ENCODE data around the gene ERMP1.
"Not testable (repeated sequence)": the region's sequence is repeated elsewhere in the genome, so short reads cannot be mapped to it uniquely, and the experiment has no call there.

ERMP1 gene

DNA sequence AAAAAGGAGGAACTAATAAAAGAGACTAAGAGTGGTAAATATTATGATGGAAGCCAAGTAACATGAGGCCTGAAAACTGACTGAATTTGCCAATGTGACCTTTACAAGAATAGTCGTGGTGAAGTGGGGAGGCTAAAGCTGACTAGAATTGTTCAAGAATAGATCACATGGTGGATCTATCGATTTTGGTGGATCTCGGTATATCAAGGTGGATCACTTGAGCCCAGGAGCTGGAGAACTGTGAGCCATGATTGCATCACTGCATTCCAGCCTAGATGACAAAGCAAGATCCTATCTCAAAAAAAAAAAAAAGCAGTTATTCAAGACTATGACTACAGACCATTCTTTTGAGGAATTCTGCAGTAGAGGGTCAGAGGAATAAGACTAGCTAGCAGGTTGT, 15.1 kb downstream of the ERMP1 start:
- no peak for DNase-seq

DNA sequence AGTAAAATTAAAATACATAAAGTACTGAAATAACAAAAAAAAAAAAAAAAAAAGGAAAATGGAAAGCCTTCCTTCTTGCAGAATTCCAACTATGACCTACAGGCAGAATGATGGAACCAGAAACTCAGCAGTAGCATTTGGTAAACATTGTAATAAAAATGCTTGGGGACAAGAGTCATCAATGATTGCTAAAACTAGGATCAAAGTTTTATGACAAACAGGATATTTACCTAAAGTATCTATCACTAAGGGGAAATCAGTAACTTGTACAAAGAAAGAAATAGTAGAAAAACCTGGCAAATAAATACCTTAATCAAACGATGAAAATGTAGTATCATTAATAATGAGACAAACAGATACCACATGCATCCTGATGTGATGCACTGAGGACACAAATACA, 17.5 kb downstream of the ERMP1 start:
- DNase-seq: no peak

DNA sequence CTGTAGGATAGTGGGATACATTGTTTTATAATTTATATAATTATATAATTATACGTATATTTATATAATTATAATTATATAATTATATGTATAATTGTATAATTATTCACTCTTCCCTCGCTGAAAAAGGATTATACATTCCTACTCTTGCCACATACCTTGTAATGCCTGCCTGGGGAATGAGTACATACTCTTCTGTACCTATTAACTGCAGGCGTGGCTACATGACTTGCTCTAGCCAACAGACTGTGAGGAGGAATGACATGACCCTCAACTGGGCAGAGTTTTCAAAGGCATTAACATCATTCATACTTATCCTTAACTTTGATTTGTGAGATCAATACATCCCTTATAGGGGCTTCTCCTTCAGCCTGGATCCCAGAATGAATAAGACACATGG, 19.1 kb downstream of the ERMP1 start:
- no peak for DNase-seq

DNA sequence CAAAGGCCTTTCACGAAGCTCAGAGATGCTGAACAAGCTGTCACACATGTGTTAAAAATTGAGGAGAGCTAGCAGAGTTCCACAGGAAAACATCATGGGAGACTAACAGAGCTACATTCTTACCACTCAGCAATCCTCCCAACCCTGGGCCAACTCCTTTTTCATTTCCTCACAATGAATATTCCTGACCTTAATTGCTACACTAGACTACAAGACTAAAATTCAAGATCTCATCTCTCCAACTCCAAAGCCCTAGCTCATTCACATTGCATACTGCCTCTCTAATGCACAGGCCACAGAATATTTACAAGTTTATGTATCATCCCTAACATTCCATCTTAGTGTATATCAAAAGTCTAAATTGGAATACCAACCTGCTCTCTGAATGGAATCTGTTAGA, 21.2 kb downstream of the ERMP1 start:
- DNase-seq: no peak

GRCh38 chr9:5805478-5805877, 27.4 kb downstream of the ERMP1 start:
- no peak for DNase-seq

- no peak for DNase-seq
These were observed 31.2 kb downstream of the ERMP1 start for GRCh38 chr9:5801739-5802113.

DNA sequence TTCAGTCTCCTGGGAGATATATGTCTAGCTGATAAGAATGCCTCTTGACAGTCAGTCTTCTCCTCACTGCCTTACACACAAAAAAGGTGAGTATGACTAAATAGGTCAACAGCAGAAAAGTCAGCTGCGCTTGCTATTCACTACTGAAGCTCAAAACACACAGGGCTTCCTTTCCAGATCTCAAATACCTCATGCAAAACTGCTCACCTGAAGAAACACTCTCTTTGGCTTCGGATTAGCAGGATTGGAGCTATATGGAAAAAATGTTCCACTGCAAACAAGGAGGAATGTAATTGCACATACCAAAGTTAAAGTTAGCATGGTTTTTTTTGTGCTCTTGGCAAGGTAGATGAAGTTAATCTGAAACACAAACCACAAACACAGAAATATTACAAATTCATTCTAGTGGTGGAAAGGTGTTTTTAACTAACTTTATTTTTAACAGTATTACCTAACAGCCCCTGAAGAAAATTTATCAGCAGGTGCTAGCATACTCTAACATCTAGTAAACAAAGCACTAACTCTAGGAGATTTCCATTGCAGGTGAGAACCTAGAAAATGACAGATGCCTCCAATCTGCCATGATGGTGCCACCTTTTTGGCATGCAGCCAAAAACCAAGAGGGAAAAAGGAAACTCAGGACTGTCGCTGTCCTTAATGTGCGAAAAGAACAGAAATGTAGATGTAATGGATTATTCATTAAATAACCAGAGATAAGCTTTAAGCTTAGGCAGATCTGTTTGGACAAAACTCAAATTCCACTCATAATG, 31.8 kb downstream of the ERMP1 start:
- no peak for DNase-seq

- DNase-seq: not testable (repeated sequence)
These were observed 32.5 kb downstream of the ERMP1 start for GRCh38 chr9:5800378-5800777.

DNA sequence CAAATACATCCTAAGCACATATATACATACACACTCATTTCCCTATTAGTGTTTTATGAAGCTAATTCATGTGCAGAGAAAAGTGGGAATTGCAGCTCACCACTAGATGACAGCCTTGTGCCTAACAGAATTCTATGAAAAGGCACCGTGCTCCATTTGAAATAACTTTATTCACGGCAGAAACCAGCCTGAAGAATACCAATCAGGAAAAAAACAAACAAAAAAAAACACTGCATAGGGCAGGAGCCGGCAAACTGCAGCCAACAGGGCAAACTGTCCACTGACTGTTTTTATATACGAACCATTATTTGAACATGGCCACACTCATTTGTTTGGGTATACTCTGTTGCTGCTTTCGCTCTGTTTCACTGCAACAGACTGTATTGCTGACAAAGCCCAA, 33.6 kb downstream of the ERMP1 start:
- no peak for DNase-seq

DNA sequence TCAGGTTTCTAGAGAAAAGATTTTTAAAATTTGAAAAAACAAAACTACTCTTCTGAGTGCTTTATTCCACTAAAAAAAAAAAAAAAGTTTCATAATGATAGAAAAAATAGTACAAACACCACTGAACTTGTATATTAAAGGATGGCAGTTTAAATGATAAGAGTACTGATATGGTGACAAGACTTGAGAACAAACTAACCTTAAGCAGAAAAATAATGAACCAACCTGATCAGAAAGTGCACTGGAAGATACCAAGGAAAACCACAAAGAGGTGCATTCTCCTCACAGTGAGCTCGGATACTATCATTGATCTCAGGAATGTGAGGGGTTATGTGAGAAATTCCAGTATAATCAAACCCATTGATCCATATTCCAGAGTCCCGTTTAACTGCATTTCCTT, 34.3 kb downstream of the ERMP1 start:
- no peak for DNase-seq

DNA sequence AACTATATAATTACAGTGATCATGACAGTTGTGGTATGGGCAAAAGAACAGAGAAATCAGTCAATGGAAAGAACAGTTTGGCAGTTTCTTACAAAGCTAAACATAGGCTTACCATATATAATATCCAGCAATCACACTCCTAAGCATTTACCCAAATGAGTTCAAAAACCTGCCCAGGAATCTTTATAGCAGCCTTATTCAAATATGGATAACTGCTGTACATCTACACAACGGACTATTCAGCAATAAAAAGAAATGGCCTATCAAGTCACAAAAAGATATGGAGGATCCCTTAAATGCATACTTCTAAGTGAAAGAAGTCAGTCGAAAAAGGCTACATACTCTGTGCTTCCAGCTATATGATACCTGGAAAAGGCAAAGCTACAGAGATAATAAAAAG, 36.6 kb downstream of the ERMP1 start:
- DNase-seq: no peak

DNA sequence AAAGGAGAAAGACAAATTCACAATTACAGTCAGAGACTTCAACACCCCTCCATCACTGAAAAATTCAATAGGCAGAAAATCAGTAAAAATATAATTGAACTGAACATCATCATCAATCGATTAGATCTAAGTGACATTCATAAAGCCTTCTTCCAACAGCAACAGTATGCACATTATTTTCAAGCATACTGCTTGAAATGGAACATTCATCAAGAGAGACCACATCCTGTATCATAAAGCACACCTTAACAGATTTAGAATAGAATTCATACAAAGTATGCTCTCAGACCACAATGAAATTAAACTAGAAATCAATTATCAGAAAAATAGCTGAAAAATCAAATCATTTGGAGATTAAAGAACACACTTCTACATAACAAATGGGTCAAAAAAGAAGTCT, 39.1 kb downstream of the ERMP1 start:
- DNase-seq: no peak

- no peak for DNase-seq
These were observed 41.0 kb downstream of the ERMP1 start for GRCh38 chr9:5791870-5792269.

GRCh38 chr9:5790923-5791322, 42.0 kb downstream of the ERMP1 start:
- DNase-seq: no peak

GRCh38 chr9:5789489-5789888, 43.4 kb downstream of the ERMP1 start:
- no peak for DNase-seq

DNA sequence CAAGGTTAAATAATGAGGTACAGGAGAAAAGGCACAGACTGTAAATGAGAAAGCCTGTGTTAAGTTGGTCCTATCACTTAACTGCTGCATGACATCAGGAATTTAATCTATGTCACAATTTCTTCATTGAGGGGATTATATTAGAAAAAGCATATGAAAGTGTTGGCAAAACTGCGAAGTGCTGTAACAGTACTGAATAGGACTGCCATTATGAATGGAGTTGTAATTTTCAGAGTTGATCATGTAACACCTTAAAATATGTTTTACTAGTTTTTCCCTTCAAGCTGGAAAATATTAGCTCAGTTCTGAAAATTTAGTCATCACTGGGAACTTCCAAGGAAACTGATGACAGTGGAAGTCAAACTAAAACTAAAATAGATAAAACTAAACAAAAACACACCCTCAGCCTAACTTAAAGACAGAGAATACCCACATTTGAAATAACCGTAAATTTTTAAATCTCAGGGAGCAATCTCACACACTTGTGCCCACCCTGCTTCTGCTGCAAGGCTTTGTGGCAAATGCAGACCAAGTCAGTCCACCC, 45.1 kb downstream of the ERMP1 start:
- no peak for DNase-seq

DNA sequence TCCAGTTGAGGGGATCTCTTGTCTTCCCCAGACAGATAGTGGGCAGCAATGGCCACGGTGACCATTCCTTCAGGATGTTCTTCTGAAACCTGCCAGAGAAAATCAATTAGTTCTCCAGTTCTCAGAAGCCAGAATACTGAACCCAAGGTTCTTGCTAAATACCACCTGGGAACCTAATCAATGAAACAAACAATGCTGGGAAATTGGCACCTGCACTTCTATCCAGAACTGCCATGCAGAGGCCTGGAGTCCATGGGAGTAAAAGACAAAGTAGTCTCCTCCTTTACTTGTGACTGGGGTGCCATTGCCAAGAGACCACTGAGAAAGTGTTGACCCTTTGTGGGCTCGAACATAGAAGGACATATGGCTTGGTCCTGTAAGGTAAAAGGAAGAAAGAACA, 45.7 kb downstream of the ERMP1 start:
- DNase-seq: no peak

GRCh38 chr9:5786370-5787127, 46.4 kb downstream of the ERMP1 start:
- DNase-seq: no peak

GRCh38 chr9:5784526-5785315, 48.2 kb downstream of the ERMP1 start:
- no peak for DNase-seq

DNA sequence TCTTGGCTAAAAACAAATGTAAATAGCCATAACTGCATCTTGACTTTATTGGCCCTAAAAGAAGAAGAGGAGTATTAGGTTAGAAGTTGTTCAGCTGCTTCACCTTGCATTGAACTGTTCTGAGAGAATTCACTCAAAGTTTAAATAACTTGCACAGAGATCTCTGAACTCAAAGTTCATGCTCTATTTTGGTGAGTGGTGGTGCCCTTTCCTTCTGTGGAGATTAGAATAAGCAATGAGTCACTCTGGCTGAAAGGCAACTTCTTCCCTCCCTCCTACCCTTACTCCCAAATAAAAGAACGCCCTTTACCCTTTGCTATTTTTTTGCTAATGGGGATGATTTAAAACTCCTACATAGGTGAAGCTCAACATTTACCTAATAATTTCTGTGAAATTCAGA, 48.9 kb downstream of the ERMP1 start:
- DNase-seq: no peak

GRCh38 chr9:5783420-5783819, 49.5 kb downstream of the ERMP1 start:
- DNase-seq: not testable (repeated sequence)

DNA sequence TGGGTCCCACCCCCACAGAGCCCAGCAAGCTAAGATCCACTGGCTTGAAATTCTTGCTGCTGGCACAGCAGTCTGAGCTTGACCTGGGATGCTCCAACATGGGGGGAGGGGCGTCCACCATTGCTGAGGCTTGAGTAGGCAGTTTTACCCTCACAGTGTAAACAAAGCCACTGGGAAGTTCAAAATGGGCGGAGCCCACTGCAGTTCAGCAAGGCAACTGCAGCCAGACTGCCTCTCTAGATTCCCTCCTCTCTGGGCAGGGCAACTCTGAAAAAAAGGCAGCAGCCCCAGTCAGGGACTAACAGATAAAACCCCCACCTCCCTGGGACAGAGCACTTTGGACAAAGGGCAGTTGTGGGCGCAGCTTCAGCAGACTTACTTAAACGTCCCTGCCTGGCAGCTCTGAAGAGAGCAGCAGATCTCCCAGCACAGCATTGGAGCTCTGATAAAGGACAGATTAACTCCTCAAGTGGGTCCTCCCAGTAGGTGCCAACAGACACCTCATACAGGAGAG, 53.2 kb downstream of the ERMP1 start:
- DNase-seq: not testable (repeated sequence)

- no peak for DNase-seq
These were observed 54.1 kb downstream of the ERMP1 start for GRCh38 chr9:5778805-5779204.

Measured in stimulated activated CD4-positive, alpha-beta T cell treated with anti-CD3 and anti-CD28 coated beads, Interleukin-4, amount 100 ng/mL, for 4 hours (primary cell).